8988T (cell line): ENCODE measurements around the gene ARV1.
"Not testable (repeated sequence)": the region's sequence is repeated elsewhere in the genome, so short reads cannot be mapped to it uniquely, and the experiment has no call there.

Experiments
- DNase-seq: peaks from one replicate; pipeline ENCODE4 v3.0.0; 2011

ARV1 gene

DNA sequence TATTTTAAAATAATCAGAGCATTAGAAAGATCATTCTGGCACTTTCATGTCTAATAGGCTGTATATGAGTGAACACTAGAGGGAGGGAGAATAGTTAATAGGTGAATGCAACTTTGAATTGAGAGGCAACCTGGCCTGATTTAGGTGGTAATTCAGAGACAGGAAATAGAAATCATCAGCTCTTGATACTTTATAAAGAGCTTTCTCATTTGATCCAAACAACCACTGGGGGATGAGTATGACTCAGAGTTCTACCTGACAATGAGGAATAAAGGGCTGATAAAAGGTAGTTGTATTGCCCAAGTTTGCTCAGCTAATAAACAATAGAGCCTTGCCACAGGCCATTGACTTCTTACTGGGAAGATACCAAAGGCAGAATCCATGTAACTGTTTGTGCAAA is 66.4 kb downstream of the ARV1 start:
- no peak for DNase-seq

DNA sequence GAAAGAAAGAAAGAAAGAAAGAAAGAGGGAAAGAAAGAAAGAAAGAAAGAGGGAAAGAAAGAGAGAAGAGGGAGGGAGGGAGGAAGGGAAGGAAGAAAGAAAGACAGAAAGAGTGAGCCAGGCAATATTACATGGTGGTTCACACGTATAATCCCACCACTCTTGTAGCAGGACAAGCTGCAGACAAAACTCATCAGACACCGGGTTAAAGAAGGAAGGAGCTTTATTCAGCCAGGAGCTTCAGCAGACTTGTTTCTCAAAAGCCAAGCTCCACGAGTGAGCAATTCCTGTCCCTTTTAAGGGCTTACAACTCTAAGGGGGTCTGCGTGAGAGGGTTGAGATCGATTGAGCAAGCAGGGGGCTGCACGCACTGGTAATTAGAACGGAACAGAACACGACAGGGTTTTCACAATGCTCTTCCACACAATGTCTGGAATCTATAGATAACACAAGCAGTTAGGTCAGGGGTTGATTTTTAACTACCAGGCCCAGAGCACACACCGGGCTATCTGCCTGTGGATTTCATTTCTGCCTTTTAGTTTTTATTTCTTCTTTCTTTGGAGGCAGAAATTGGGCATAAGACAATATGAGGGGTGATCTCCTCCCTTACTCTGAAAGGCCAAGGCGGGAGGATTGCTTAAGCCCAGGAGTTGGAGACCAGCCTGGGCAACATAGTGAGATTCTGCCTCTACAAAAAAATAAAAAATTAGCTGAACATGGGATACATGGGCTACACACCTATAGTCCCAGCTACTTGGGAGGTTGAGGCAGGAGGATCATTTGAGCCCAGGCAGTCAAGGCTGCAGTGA is 67.2 kb downstream of the ARV1 start:
- DNase-seq: not testable (repeated sequence)

- no peak for DNase-seq
These were observed 68.0 kb downstream of the ARV1 start for GRCh38 chr1:231046730-231047395.

GRCh38 chr1:231047529-231047928 is 68.6 kb downstream of the ARV1 start:
- not testable (repeated sequence) for DNase-seq

DNA sequence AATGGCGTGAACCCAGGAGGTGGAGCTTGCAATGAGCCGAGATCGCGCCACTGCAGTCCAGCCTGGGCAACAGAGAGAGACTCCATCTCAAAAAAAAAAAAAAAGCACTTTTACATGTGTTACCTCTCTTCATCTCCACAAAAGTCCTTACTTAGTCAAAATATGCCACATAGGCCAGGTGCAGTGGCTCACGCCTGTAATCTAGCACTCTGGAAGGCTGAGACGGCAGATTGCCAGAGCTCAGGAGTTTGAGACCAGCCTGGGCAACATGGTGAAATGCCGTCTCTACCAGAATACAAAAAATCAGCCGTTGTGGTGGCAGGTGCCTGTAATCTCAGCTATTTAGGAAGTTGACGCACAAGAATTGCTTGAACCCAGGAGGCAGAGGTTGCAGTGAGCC is 69.5 kb downstream of the ARV1 start:
- DNase-seq: not testable (repeated sequence)

GRCh38 chr1:231049121-231049979 is 70.5 kb downstream of the ARV1 start:
- DNase-seq: no peak
